COLO668 (cell line): ENCODE results near the gene MLX.
"Not testable (repeated sequence)": the region's sequence is repeated elsewhere in the genome, so short reads cannot be mapped to it uniquely, and the experiment has no call there.

Experiments used
- DNase-seq: peaks from one replicate; lab custom pipeline; 2025; ENCODE audit not compliant: unreplicated experiment; lab: John Stamatoyannopoulos, UW

The MLX gene

GRCh38 chr17:42554250-42555121, 12.4 kb upstream of the MLX start:
- peak; percentile 83 for DNase-seq

- no peak for DNase-seq
These were observed 11.7 kb upstream of the MLX start for GRCh38 chr17:42555122-42555622.

- not testable (repeated sequence) for DNase-seq
These were observed 10.8 kb upstream of the MLX start for GRCh38 chr17:42555961-42556617.

GRCh38 chr17:42559075-42559474, 7.8 kb upstream of the MLX start:
- no peak for DNase-seq

- DNase-seq: no peak
These were observed 6.7 kb upstream of the MLX start for GRCh38 chr17:42560246-42560645.

GRCh38 chr17:42561897-42562387, 5.0 kb upstream of the MLX start, which contains the start of gene COASY:
COASY (plus strand) TSS chr17:42562148; CDS start chr17:42562623, 475 bp downstream.
- DNase-seq: peak; percentile 92

GRCh38 chr17:42562388-42563142, 4.3 kb upstream of the MLX start:
- DNase-seq: peak; percentile 27

GRCh38 chr17:42563143-42563509, 3.8 kb upstream of the MLX start:
- DNase-seq: peak; percentile 12

- peak; percentile 15 for DNase-seq
These were observed 3.4 kb upstream of the MLX start for GRCh38 chr17:42563543-42563942.

- no peak for DNase-seq
These were observed 3.0 kb upstream of the MLX start for GRCh38 chr17:42563950-42564349.

- no peak for DNase-seq
These were observed 1.9 kb upstream of the MLX start for GRCh38 chr17:42564815-42565522.

- DNase-seq: no peak
These were observed 1.2 kb upstream of the MLX start for GRCh38 chr17:42565523-42566214.

GRCh38 chr17:42566215-42566882, 551 bp upstream of the MLX start:
- DNase-seq: no peak

- DNase-seq: no peak
These were observed 1.6 kb downstream of the MLX start for GRCh38 chr17:42568341-42569111.

GRCh38 chr17:42571435-42572225, 4.7 kb downstream of the MLX start:
- DNase-seq: no peak

- DNase-seq: no peak
These were observed 6.2 kb downstream of the MLX start for GRCh38 chr17:42573095-42573494.

- DNase-seq: no peak
These were observed 7.6 kb downstream of the MLX start for GRCh38 chr17:42574463-42574862.

- DNase-seq: no peak
These were observed 10.2 kb downstream of the MLX start for GRCh38 chr17:42577140-42577531.
